Left cardiac atrium (tissue), 4 donors: ENCODE results near the gene CCDC40. TPM values are rescaled to one million over a fixed set of nuclear protein-coding genes. Genes with fewer than 3 reads are reported as not detected.
"Not testable (repeated sequence)": the region's sequence is repeated elsewhere in the genome, so short reads cannot be mapped to it uniquely, and the experiment has no call there.

ENCODE experiments used
- ATAC-seq, 2 donors: fragments of 200-7000 bp; cut with Tn5 transposase; one replicate each; pipeline ENCODE4 v1.9.1; 2020; ENCODE audit warnings: mild to moderate bottlenecking in 2 of 2, moderate library complexity in 2 of 2
- DNase-seq: peaks from one replicate; pipeline ENCODE4 v3.0.0-alpha.2; 2020
- intact Hi-C, 2 donors: fragments of 100-400 bp; cut with DNase I; formaldehyde crosslinking; loops; one replicate each; pipeline versions ENCODE4 v1.14.1 to v1.15.1; 2022 to 2023
- total RNA-seq, 2 donors: library from RNA; stranded (reverse); fragmentation: NEBNext Ultra II Directional; extraction: Animal tissue kit (Norgen Biotek cat#: 25700); gene quantifications; one replicate each; pipeline ENCODE4 v1.2.1, GENCODE V29; 2021
- donor health status: DM: no; HTN: yes; CAD: no.
- donor health status: DM: no; HTN: yes; CAD: no; lungs with severe emphysema.
- donor health status: DM: yes; HTN: yes; CAD: no.
- donor health status: Dilated cardiomyopathy.

CCDC40 gene
- total RNA-seq, 2 donors from 2014 or later: 5.9 to 9.8 TPM

GRCh38 chr17:80032614-80033171 lies 3.7 kb upstream of the CCDC40 start:
- ATAC-seq: no peak
- intact Hi-C loops: no loop called here
- no peak for DNase-seq

GRCh38 chr17:80033840-80034239 lies 2.6 kb upstream of the CCDC40 start:
- ATAC-seq (no peak), DNase-seq (no peak)
- intact Hi-C loops: no loop called here

- intact Hi-C loops: no loop called here
- DNase-seq (peak; percentile 54), ATAC-seq (no peak)
These were observed 1.4 kb upstream of the CCDC40 start for GRCh38 chr17:80034791-80035686.

- intact Hi-C loops: no loop called here
- ATAC-seq (no peak), DNase-seq (no peak)
These were observed 830 bp upstream of the CCDC40 start, which contains the start of gene TBC1D16 for GRCh38 chr17:80035687-80035936. TBC1D16 (minus strand) TSS chr17:80035872; CDS start chr17:80013547, 22,325 bp downstream.

- intact Hi-C loops: no loop called here
- peak; percentile 28 to 38 for ATAC-seq
- no peak for DNase-seq
These were observed 454 bp downstream of the CCDC40 start for GRCh38 chr17:80036715-80037477.

GRCh38 chr17:80043963-80044362 lies 7.5 kb downstream of the CCDC40 start:
- no peak for ATAC-seq
- no peak for DNase-seq
- intact Hi-C loops: no loop called here

- intact Hi-C loops: no loop called here
- ATAC-seq: no peak
These were observed 9.3 kb downstream of the CCDC40 start for GRCh38 chr17:80045703-80046102.

GRCh38 chr17:80046709-80047108 lies 10.3 kb downstream of the CCDC40 start:
- intact Hi-C loops, ATAC-seq, DNase-seq: not testable (repeated sequence)

More at GRCh38 chr17:80045703-80046102, 9.3 kb downstream of the CCDC40 start:
- DNase-seq: no peak

- intact Hi-C loops: no loop called here
- ATAC-seq (no peak), DNase-seq (no peak)
These were observed 10.7 kb downstream of the CCDC40 start for GRCh38 chr17:80047176-80047575.

GRCh38 chr17:80049986-80050385 lies 13.5 kb downstream of the CCDC40 start:
- no peak for DNase-seq
- intact Hi-C loops: no loop called here
- no peak for ATAC-seq

- ATAC-seq (no peak), DNase-seq (no peak)
- intact Hi-C loops: no loop called here
These were observed 14.3 kb downstream of the CCDC40 start for GRCh38 chr17:80050706-80051105.

- ATAC-seq (no peak), DNase-seq (no peak)
- intact Hi-C loops: no loop called here
These were observed 15.2 kb downstream of the CCDC40 start for GRCh38 chr17:80051681-80052080.

GRCh38 chr17:80053102-80053501 lies 16.7 kb downstream of the CCDC40 start:
- no peak for ATAC-seq
- no peak for DNase-seq
- intact Hi-C loops: no loop called here

GRCh38 chr17:80055597-80055996 lies 19.2 kb downstream of the CCDC40 start:
- intact Hi-C loops: no loop called here
- no peak for DNase-seq
- no peak for ATAC-seq

GRCh38 chr17:80058311-80058955 lies 22.0 kb downstream of the CCDC40 start:
- ATAC-seq (no peak), DNase-seq (no peak)
- intact Hi-C loops: no loop called here

- no peak for DNase-seq
- intact Hi-C loops: no loop called here
- ATAC-seq: no peak
These were observed 24.2 kb downstream of the CCDC40 start for GRCh38 chr17:80060644-80061043.

GRCh38 chr17:80061421-80061820 lies 25.0 kb downstream of the CCDC40 start:
- ATAC-seq: no peak
- intact Hi-C loops: no loop called here
- no peak for DNase-seq

- DNase-seq: peak; percentile 69
- ATAC-seq: peak; percentile 57 to 82
- intact Hi-C loops: no loop called here
These were observed 27.6 kb downstream of the CCDC40 start for GRCh38 chr17:80063830-80064585.

- no peak for ATAC-seq
- intact Hi-C loops: no loop called here
- no peak for DNase-seq
These were observed 28.3 kb downstream of the CCDC40 start for GRCh38 chr17:80064696-80065095.
